ENCODE measurements around the gene CD320.
"Not testable (repeated sequence)": the region's sequence is repeated elsewhere in the genome, so short reads cannot be mapped to it uniquely, and the experiment has no call there.

Gene CD320

GRCh38 chr19:8307965-8308866 is at the start of gene CD320:
CD320 (minus strand) TSS chr19:8308358; CDS start chr19:8308290, 68 bp downstream.
- Histone ChIP-seq H3K9me3 (ENCODE audit: control insufficient read depth, low read depth, low read length) (no peaks in the 10 kb centered on the region), H3K9ac (ENCODE audit: low read length) (peak within 1 kb of the TSS; percentile 88), H3K27me3 (ENCODE audit: control insufficient read depth, insufficient read depth, low read length) (no peaks in the 10 kb centered on the region), H3K4me3 (ENCODE audit: low read length) (peak within 1 kb of the TSS; percentile 88), H3K36me3 (ENCODE audit: control insufficient read depth, low read depth, low read length) (peaks cover 10% of the 10 kb centered on the region), H3K27ac (ENCODE audit: low read length) (peak within 1 kb of the TSS; percentile 82), H3K4me1 (ENCODE audit: control insufficient read depth, low read depth, low read length) (peaks cover 7% of the 10 kb centered on the region)

- Histone ChIP-seq H3K36me3 (ENCODE audit: control insufficient read depth, low read depth, low read length) (no peaks in the 10 kb centered on the region), H3K4me1 (ENCODE audit: control insufficient read depth, low read depth, low read length) (peaks cover 4% of the 10 kb centered on the region), H3K27me3 (ENCODE audit: control insufficient read depth, insufficient read depth, low read length) (peaks cover 4% of the 10 kb centered on the region), H3K4me3 (ENCODE audit: low read length) (no peak overlapping the region), H3K9ac (ENCODE audit: low read length) (no peak overlapping the region), H3K27ac (ENCODE audit: low read length) (no peak overlapping the region), H3K9me3 (ENCODE audit: control insufficient read depth, low read depth, low read length) (no peaks in the 10 kb centered on the region)
These were observed 48.9 kb upstream of the CD320 start for GRCh38 chr19:8357007-8357521.

GRCh38 chr19:8355631-8356402 is 47.7 kb upstream of the CD320 start:
- H3K9ac ChIP-seq (ENCODE audit: low read length): no peak overlapping the region
- H3K9me3 ChIP-seq (ENCODE audit: control insufficient read depth, low read depth, low read length): no peaks in the 10 kb centered on the region

DNA sequence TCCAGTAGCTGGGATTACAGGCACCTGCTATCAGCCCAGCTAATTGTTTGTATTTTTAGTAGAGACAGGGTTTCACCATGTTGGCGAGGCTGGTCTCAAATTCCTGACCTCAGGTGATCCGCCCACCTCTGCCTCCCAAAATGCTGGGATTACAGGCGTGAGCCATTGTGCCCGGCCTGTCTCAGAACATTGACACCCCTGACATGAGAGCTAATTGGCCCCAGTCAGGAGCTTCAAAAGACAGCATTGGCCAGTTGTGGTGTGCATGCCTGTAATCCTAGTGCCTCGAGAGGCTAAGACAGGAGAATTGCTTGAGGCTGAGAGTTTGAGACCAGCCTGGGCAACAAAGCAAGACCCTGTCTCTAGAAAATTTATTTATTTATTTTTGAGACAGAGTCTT is 44.7 kb upstream of the CD320 start:
- not testable (repeated sequence) for H3K9ac ChIP-seq (ENCODE audit: low read length); H3K9me3 ChIP-seq (ENCODE audit: control insufficient read depth, low read depth, low read length); H3K36me3 ChIP-seq (ENCODE audit: control insufficient read depth, low read depth, low read length); H3K27ac ChIP-seq (ENCODE audit: low read length); H3K4me1 ChIP-seq (ENCODE audit: control insufficient read depth, low read depth, low read length); H3K27me3 ChIP-seq (ENCODE audit: control insufficient read depth, insufficient read depth, low read length)
- peak overlapping the region; percentile 35 for H3K4me3 ChIP-seq (ENCODE audit: low read length)

More at GRCh38 chr19:8355631-8356402, 47.7 kb upstream of the CD320 start:
- Histone ChIP-seq H3K27me3 (ENCODE audit: control insufficient read depth, insufficient read depth, low read length) (no peaks in the 10 kb centered on the region), H3K4me1 (ENCODE audit: control insufficient read depth, low read depth, low read length) (peaks cover 5% of the 10 kb centered on the region), H3K27ac (ENCODE audit: low read length) (no peak overlapping the region), H3K36me3 (ENCODE audit: control insufficient read depth, low read depth, low read length) (no peaks in the 10 kb centered on the region), H3K4me3 (ENCODE audit: low read length) (no peak overlapping the region)

DNA sequence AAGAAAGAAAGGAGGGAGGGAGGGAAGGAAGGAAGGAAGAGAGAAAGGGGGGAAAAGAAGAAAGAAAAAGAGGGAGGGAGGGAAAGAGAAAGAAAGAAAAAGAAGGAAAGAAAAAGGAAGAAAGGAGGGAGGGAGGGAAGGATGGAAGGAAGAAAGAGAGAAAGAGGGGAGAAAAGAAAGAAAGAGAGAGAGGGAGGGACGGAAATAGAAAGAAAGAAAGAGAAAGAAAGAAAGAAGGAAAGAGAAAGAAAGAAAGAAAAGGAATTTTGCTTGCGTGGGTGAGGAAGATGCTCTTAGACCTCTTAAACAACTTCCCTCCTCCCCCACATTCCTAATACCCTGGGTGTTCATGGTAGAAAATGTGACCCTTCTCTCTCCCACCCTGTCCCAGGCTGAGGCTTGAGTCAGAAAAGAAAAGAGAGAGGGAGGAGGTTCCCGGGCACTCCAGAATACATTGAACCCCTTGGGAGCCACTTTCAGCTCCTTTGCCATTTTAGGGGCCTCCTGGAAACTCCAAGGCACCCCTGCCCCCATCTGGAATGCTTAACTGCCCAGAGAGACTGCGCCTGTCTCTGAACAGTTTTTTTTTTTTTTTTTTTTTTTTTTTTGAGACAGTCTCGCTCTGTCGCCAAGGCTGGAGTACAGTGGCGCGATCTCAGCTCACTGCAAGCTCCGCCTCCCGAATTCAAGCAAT is 44.1 kb upstream of the CD320 start:
- H3K36me3 ChIP-seq (ENCODE audit: control insufficient read depth, low read depth, low read length): no peaks in the 10 kb centered on the region
- no peak overlapping the region for H3K9ac ChIP-seq (ENCODE audit: low read length)
- peak overlapping the region; percentile 35 for H3K4me3 ChIP-seq (ENCODE audit: low read length)
- no peaks in the 10 kb centered on the region for H3K9me3 ChIP-seq (ENCODE audit: control insufficient read depth, low read depth, low read length)
- peaks cover 5% of the 10 kb centered on the region for H3K4me1 ChIP-seq (ENCODE audit: control insufficient read depth, low read depth, low read length)
- no peaks in the 10 kb centered on the region for H3K27me3 ChIP-seq (ENCODE audit: control insufficient read depth, insufficient read depth, low read length)
- no peak overlapping the region for H3K27ac ChIP-seq (ENCODE audit: low read length)

DNA sequence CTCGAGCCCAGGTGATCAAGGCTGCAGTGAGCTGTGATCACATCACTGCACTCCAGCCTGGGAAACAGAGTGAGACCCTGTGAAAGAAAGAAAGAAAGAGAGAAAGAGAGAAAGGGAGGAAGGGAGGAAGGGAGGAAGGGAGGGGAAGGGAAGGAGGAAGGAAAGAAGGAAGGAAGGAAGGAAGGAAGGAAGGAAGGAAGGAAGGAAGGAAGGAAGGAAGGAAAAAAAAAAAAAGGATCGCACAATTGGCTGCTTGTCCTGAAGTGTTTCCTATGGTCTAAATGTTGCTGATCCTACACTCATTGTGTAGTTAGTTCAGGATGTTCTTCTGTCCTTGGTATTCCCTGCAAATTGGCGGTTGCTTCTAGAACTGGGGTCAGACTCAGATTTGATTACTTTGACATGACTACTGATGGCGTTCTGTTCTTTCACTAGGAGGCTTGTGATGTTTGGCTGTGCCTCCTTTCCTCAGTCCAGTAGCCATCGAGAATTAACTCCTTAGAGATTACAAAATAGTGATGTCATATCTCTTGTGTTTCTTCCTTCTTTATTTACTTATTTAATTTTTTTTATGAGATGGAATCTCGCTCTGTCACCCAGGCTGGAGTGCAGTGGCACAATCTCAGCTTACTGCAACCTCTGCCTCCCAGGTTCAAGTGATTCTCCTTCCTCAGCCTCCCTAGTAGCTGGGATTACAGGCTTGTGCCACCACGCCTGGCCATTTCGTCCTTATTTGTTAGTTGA is 41.6 kb upstream of the CD320 start:
- not testable (repeated sequence) for H3K36me3 ChIP-seq (ENCODE audit: control insufficient read depth, low read depth, low read length); H3K9ac ChIP-seq (ENCODE audit: low read length); H3K4me1 ChIP-seq (ENCODE audit: control insufficient read depth, low read depth, low read length); H3K9me3 ChIP-seq (ENCODE audit: control insufficient read depth, low read depth, low read length); H3K4me3 ChIP-seq (ENCODE audit: low read length); H3K27me3 ChIP-seq (ENCODE audit: control insufficient read depth, insufficient read depth, low read length); H3K27ac ChIP-seq (ENCODE audit: low read length)

DNA sequence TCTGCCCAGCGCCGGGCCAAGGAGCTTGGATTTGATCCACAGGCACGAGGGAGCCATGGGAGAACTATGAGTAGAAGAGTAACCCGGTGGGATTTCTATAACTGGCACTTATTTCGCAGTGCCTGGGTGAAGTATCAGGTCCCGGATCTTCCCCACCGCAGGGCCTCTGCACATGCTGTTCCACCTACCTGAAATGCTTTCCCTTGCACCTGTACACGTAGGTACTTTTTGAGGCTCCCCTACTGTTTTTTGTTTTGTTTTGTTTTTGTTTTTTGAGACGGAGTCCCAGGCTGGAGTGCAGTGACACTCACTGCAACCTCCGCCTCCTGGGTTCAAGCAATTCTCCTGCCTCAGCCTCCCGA is 35.3 kb upstream of the CD320 start:
- peaks cover 40% of the 10 kb centered on the region for H3K27me3 ChIP-seq (ENCODE audit: control insufficient read depth, insufficient read depth, low read length)
- no peaks in the 10 kb centered on the region for H3K9me3 ChIP-seq (ENCODE audit: control insufficient read depth, low read depth, low read length)
- no peak overlapping the region for H3K27ac ChIP-seq (ENCODE audit: low read length)
- H3K4me1 ChIP-seq (ENCODE audit: control insufficient read depth, low read depth, low read length): no peaks in the 10 kb centered on the region
- H3K9ac ChIP-seq (ENCODE audit: low read length): no peak overlapping the region
- no peak overlapping the region for H3K4me3 ChIP-seq (ENCODE audit: low read length)
- H3K36me3 ChIP-seq (ENCODE audit: control insufficient read depth, low read depth, low read length): no peaks in the 10 kb centered on the region

GRCh38 chr19:8342684-8343482 is 34.7 kb upstream of the CD320 start, which contains the start of gene KANK3:
KANK3 (minus strand) TSS chr19:8343262; CDS start chr19:8337828, 5,434 bp downstream.
- Histone ChIP-seq H3K9ac (ENCODE audit: low read length) (no peak within 1 kb of the TSS), H3K4me1 (ENCODE audit: control insufficient read depth, low read depth, low read length) (no peaks in the 10 kb centered on the region), H3K4me3 (ENCODE audit: low read length) (peak within 1 kb of the TSS; percentile 67)

GRCh38 chr19:8342316-8342683 is 34.1 kb upstream of the CD320 start:
- H3K27me3 ChIP-seq (ENCODE audit: control insufficient read depth, insufficient read depth, low read length): peaks cover 40% of the 10 kb centered on the region
- no peak overlapping the region for H3K27ac ChIP-seq (ENCODE audit: low read length)
- H3K36me3 ChIP-seq (ENCODE audit: control insufficient read depth, low read depth, low read length): no peaks in the 10 kb centered on the region
- no peaks in the 10 kb centered on the region for H3K4me1 ChIP-seq (ENCODE audit: control insufficient read depth, low read depth, low read length)
- no peak overlapping the region for H3K4me3 ChIP-seq (ENCODE audit: low read length)
- no peak overlapping the region for H3K9ac ChIP-seq (ENCODE audit: low read length)
- H3K9me3 ChIP-seq (ENCODE audit: control insufficient read depth, low read depth, low read length): no peaks in the 10 kb centered on the region

More at GRCh38 chr19:8342684-8343482, 34.7 kb upstream of the CD320 start, which contains the start of gene KANK3:
- H3K27me3 ChIP-seq (ENCODE audit: control insufficient read depth, insufficient read depth, low read length): peaks cover 40% of the 10 kb centered on the region
- no peaks in the 10 kb centered on the region for H3K9me3 ChIP-seq (ENCODE audit: control insufficient read depth, low read depth, low read length)
- H3K36me3 ChIP-seq (ENCODE audit: control insufficient read depth, low read depth, low read length): no peaks in the 10 kb centered on the region
- no peak within 1 kb of the TSS for H3K27ac ChIP-seq (ENCODE audit: low read length)

DNA sequence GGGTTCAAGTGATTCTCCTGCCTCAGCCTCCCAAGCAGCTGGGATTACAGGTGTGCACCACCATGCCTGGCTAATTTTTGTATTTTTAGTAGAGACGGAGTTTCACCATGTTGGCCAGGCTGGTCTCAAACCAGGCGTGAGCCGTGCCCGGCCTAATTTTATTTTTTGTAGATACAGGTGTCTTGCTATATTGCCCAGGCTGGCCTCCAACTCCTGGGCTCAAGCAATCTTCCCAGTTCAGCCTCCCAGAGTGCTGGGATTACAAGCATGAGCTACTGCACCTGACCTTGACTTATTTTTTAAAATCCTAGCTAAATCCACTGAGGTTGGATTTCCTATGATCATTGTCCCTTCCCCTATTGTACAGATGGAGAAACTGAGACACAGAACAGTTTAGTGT is 33.3 kb upstream of the CD320 start:
- H3K36me3 ChIP-seq (ENCODE audit: control insufficient read depth, low read depth, low read length); H3K27ac ChIP-seq (ENCODE audit: low read length); H3K9me3 ChIP-seq (ENCODE audit: control insufficient read depth, low read depth, low read length); H3K4me1 ChIP-seq (ENCODE audit: control insufficient read depth, low read depth, low read length); H3K9ac ChIP-seq (ENCODE audit: low read length); H3K4me3 ChIP-seq (ENCODE audit: low read length): not testable (repeated sequence)
- peaks cover 45% of the 10 kb centered on the region for H3K27me3 ChIP-seq (ENCODE audit: control insufficient read depth, insufficient read depth, low read length)

Data from iPS-18a (cell line).